NCI-H1436 treated with DMSO at 0.1 percent for 48 hours (cell line): ENCODE results near the gene DOC2B.
"Not testable (repeated sequence)": the region's sequence is repeated elsewhere in the genome, so short reads cannot be mapped to it uniquely, and the experiment has no call there.

Experiments
- DNase-seq: peaks from one replicate; lab custom pipeline; 2025; lab: John Stamatoyannopoulos, UW

DOC2B gene

DNA sequence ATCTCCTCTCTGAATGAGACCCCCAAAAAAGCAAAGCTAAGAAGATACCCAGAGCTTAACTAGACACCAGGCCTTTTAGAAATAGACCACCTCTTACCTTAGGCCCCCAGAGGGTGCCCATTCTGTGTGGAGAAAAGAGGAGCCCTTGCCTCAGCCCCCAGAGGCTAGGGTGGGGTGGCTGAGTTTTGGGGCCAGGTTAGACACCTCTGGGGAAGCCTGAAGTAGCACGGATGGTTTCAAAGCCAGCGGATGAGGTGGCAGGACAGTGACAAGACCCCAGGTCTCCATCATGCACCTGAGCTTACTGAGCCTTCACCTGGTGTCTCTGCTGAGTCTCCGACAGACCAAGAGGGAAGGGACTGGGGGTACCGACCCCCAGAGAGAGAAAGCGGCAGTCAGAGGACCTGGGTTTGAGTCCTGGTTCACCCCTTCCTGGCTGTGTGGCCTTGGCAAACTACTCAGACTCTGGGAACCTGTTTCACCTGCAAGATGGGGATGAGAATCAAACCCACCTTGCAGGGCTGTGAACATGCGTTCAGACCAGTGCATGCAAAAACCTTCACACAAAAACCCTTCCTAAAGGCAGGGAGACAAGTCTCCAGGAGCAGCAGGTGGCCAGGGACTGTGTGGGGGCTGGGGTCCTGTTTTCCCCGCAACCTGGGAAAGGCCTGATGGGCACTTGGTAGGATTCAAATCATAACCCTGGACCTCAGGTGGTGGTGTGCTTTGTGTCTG, 36.3 kb downstream of the DOC2B start:
- no peak for DNase-seq

GRCh38 chr17:143785-144281, 37.6 kb downstream of the DOC2B start:
- DNase-seq = no peak

- DNase-seq = no peak
These were observed 38.3 kb downstream of the DOC2B start for GRCh38 chr17:142876-143784.

GRCh38 chr17:142102-142661, 39.3 kb downstream of the DOC2B start:
- DNase-seq = no peak

- not testable (repeated sequence) for DNase-seq
These were observed 41.8 kb downstream of the DOC2B start for GRCh38 chr17:139401-140205.

DNA sequence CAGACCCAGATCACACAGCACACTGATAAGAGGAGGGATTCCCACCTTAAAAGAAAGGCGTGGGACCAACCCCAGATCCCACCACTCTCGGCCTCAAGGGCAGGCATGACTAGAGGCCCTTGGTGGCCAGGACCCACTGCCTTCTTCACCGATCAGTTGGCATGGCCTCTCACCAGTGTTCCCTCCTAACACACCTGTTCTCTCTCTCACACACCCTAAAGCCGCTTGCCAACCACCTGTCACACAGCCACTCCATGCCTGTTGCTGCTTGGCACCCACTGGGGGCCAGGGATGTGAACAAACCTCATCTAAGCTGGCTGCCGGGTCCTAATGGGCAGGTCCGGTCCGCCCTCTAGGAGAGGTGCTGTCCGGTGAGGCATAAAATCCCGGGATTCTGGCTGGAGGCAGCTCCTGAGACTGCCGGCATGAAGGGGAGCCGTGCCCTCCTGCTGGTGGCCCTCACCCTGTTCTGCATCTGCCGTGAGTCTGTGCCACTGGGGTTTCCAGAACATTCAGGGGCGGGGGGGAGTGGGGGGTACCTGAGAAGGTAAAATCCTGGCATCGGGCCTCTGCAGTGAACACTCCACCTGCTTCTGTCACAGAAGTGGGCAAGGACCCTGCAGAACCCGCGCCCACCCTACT, 44.2 kb downstream of the DOC2B start, which contains the start of gene SCGB1C2:
TSS of gene SCGB1C2 (plus strand) at position 404 of the 642 bp plus-strand sequence. CDS start at position 426, 22 bp downstream.
- not testable (repeated sequence) for DNase-seq

DNA sequence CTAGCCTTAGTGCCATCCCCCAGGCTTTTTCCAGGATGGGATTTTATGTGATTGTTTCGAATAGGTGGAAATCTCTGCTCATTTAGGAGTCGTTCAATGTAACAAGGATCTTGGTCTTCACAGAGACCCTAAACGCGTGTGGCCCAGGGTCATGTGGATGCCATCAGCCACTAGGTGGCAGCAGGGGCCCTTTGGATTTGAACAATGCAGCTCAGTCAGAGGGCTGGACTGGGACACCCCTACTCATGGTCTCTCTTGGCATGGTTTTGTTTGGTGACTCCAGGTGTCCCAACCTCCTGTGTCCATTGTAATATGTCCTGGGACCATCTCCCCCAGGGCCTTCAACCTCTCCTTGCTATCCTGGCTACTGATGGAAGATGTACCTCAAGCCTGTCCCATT, 44.9 kb downstream of the DOC2B start:
- DNase-seq = not testable (repeated sequence)

DNA sequence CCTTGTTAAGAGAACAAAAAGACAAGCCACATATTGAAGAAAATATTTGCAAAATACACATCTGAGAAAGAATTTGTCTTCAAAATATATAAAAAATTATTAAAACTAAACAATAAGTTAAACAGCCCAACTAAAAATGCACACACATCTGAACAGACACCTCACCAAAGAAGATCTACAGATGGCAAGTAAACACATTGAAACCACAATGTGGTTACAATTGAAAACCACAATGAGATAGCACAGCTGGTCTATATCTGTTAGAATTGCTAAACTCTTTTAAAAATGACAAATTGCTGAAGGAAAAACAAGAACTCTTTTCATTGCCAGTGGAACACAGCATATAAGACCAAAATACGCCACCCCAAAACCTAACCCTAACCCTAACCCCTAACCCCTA, 45.6 kb downstream of the DOC2B start:
- DNase-seq = not testable (repeated sequence)

- not testable (repeated sequence) for DNase-seq
These were observed 46.4 kb downstream of the DOC2B start for GRCh38 chr17:135022-135421.

- not testable (repeated sequence) for DNase-seq
These were observed 47.1 kb downstream of the DOC2B start for GRCh38 chr17:134332-134785.

DNA sequence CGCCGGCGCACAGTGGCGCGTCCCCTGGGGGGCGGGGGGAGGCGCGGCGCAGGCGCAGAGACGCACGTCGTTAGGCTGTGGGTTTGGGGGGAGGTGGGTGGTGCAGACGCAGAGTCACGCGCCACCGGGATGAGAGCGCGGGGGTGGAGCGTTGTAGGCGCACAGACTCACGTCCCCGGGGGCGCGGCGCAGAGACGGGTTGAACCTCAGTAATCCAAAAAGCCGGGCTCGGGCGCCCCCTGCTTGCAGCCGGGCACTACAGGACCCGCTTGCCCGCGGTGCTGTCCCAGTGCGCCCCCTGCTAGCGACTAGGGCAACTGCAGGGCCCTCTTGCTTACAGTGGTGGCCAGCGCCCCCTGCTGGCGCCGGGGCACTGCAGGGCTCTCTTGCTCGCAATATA, 47.5 kb downstream of the DOC2B start:
- DNase-seq = not testable (repeated sequence)

GRCh38 chr17:118339-118917, 63.0 kb downstream of the DOC2B start:
- not testable (repeated sequence) for DNase-seq

GRCh38 chr17:113111-113510, 68.3 kb downstream of the DOC2B start:
- not testable (repeated sequence) for DNase-seq
